GM12878 (cell line): Measurements from ENCODE around the gene TTC17. TPM values are rescaled to one million over a fixed set of nuclear protein-coding genes. Genes with fewer than 3 reads are reported as not detected.

ENCODE experiments used
- CBFB ChIP-seq: IDR thresholded peaks from 2 replicates; pipeline ENCODE4 v1.6.1; 2016; ENCODE audit warnings: antibody characterized with exemption, low read depth
- CTCF ChIP-seq, 3 experiments: IDR thresholded peaks in 2 of 3; conservative IDR thresholded peaks in 1 of 3; 2 replicates each; pipeline ENCODE4 v1.5.1; 2011; ENCODE audit warnings: low read depth in 3 of 3, low read length in 3 of 3, mild to moderate bottlenecking in 3 of 3, control low read depth in 2 of 3, moderate library complexity in 2 of 3, inconsistent platforms in 1 of 3, mixed read lengths in 1 of 3; ENCODE audit not compliant: control insufficient read depth in 2 of 3, insufficient read depth in 1 of 3; ENCODE audit errors: extremely low read depth in 1 of 3
- E2F4 ChIP-seq: IDR thresholded peaks from 2 replicates; pipeline ENCODE4 v1.6.1; 2012; ENCODE audit warnings: low read depth, low read length, improper control_type of control experiment
- IKZF2 ChIP-seq, 2 experiments: fragments of 450-650 bp; IDR thresholded peaks; 2 replicates each; pipeline ENCODE4 v1.6.1; 2017; ENCODE audit warnings: mild to moderate bottlenecking in 2 of 2, moderate library complexity in 2 of 2
- IRF3 ChIP-seq: fragments of 450-650 bp; IDR thresholded peaks from 2 replicates; pipeline ENCODE4 v1.6.1; 2014; ENCODE audit warnings: mild to moderate bottlenecking
- NR2C2 ChIP-seq: IDR thresholded peaks from 2 replicates; pipeline ENCODE4 v1.6.1; 2011; ENCODE audit warnings: borderline replicate concordance, low read depth; ENCODE audit not compliant: control insufficient read depth, insufficient read length
- PRDM15 ChIP-seq: fragments of 450-650 bp; formaldehyde crosslinking; IDR thresholded peaks from 2 replicates; pipeline ENCODE4 v1.4.0; 2020; ENCODE audit warnings: mild to moderate bottlenecking, moderate library complexity
- polyA plus RNA-seq, 11 experiments: library from polyadenylated mRNA; depleted of rRNA in 4 of 11; unstranded in 6 of 11; stranded (reverse) in 5 of 11; fragments of >200 nt; fragmentation: Nextera tagmentation in 4 of 11; fragmentation: Illumina TruSeq in 1 of 11; extraction: Ambion mirVana in 4 of 11; extraction: Trizol in 1 of 11; gene quantifications; 1 replicate in 1 of 11; 2 replicates in 10 of 11; pipeline versions ENCODE4 v1.2.1 to v1.2.3, GENCODE V29; 2011 to 2016; ENCODE audit warnings: inconsistent platforms in 2 of 11, missing spikeins in 2 of 11, low read depth in 1 of 11
- total RNA-seq, 4 experiments: library from RNA; depleted of rRNA in 3 of 4; stranded (reverse); fragments of >200 nt in 3 of 4; fragmentation: Illumina TruSeq in 1 of 4; extraction: Trizol in 1 of 4; gene quantifications; 2 replicates each; pipeline versions ENCODE4 v1.2.1 to v1.2.3, GENCODE V29; 2013 to 2021

Gene TTC17
- total and polyA plus RNA-seq, 10 of the 15 experiments (the other 5 are each of a cell fraction or from before 2014, with no cell fraction given), result 15.9 to 116 (median 41.5) TPM

- TF ChIP-seq PRDM15 (no peak), NR2C2 (no peak), E2F4 (no peak), CTCF (IDR thresholded peaks at IDR 0.05 in 2 of 3, conservative IDR thresholded peaks at IDR 0.05 in 1 of 3; ENCODE audit: control insufficient read depth in 2 of 3, extremely low read depth in 1 of 3, insufficient read depth in 1 of 3, low read depth in 3 of 3, low read length in 3 of 3) (no peak), IKZF2 (IDR thresholded peaks at IDR 0.05) (no peak), IRF3 (no peak), CBFB (no peak)
Measured at GRCh38 chr11:43381802-43382201, 23.1 kb downstream of the TTC17 start (continued).
